ENCODE data around the gene ASIC2. TPM values are rescaled to one million over a fixed set of nuclear protein-coding genes. Genes with fewer than 3 reads are reported as not detected.

The ASIC2 gene
- total RNA-seq, 1 experiment from 2014 or later: 0.74 TPM

DNA sequence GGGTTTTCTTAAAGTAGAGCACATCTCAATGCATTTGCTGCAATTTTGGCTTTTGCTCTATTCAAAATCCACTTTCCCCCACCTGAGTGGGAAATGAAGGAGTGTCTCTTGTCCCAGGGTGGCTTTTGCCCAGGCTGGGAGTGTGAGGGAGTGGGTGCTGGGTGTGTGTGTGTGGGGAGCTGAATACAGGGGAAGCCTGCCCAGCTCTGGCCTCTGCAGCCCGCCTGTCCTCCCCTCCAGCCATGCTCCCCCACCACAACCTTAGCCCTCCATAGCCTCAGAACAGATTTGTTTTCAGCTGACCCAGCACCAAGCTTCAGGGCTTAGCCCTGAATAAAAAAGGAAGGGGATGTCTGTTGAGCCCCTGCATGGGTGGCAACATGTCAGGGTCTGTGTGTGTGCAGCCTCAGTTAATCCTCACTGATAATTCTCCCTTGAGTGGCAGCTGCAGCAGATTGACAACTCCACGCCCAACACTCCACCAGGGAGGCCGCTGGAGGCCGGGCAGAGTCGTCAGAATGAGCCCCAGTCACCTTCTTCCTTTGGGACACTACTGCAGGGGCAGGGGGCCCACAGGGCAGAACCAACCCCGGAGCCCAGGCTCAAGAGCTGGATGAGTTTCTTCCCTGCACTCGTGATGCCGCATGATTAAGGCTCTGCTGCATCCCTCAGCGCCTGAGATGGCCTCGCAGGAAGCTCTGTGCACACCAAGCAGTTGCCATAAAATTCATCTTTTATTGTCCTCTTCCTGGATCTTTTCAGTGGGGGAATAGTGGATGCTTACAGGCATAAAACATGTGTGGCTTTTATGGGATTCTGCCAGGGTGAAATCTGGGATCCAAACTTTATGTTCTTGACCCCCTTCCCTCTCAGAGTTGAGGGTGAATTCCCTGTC lies 246.5 kb downstream of the ASIC2 start:
- H3T11ph ChIP-seq (ENCODE audit: low read length): no peak overlapping the region
- no peak overlapping the region for H3K18ac ChIP-seq (ENCODE audit: insufficient read length, low read depth, low read length)
- TF ChIP-seq CTCF (conservative IDR thresholded peaks at IDR 0.05): no peak
- no peaks in the 10 kb centered on the region for H3K23me2 ChIP-seq (ENCODE audit: insufficient read length, low read depth, low read length, poor library complexity, severe bottlenecking)
- H3K79me2 ChIP-seq (ENCODE audit: insufficient read depth, low read length): no peaks in the 10 kb centered on the region
- H3K4me2 ChIP-seq (ENCODE audit: insufficient read depth, insufficient read length, low read length): no peak overlapping the region
- no peak overlapping the region for H3K9ac ChIP-seq (ENCODE audit: extremely low read depth, insufficient read length, low read length)
- H3K23ac ChIP-seq (ENCODE audit: insufficient read length, low read depth, low read length): no peak overlapping the region
- peak overlapping the region; percentile 57; the same call in 1 of the 2 replicates for H3K14ac ChIP-seq (ENCODE audit: insufficient read depth, low read length)
- H2AK5ac ChIP-seq (ENCODE audit: insufficient read length, low read length): no peak overlapping the region
- Mint-ChIP-seq H3K27me3 (ENCODE audit: low read depth) (peaks cover 22% of the 10 kb centered on the region), H3K27ac (no peak overlapping the region), H3K4me3 (no peak overlapping the region), H3K9me3 (no peaks in the 10 kb centered on the region), H3K4me1 (no peaks in the 10 kb centered on the region), H3K36me3 (ENCODE audit: insufficient read depth in 1 of 3, low read depth in 3 of 3) (no peaks in the 10 kb centered on the region)
- no peak overlapping the region for H4K8ac ChIP-seq (replicated peaks; ENCODE audit: insufficient read length, low read depth, low read length)
- H3K9me3 ChIP-seq (ENCODE audit: control insufficient read depth, low read depth, low read length): no peaks in the 10 kb centered on the region
- H2BK12ac ChIP-seq (ENCODE audit: insufficient read length, low read depth, low read length): no peak overlapping the region
- no peak overlapping the region for H4K5ac ChIP-seq (ENCODE audit: insufficient read length, low read depth, low read length)
- H3K4me1 ChIP-seq (ENCODE audit: insufficient read depth, low read length): no peaks in the 10 kb centered on the region
- no peak overlapping the region for H2BK20ac ChIP-seq (ENCODE audit: low read depth, low read length, poor library complexity, severe bottlenecking)
- H4K91ac ChIP-seq (ENCODE audit: insufficient read length, low read depth, low read length): no peak overlapping the region
- H2BK15ac ChIP-seq (ENCODE audit: low read depth, low read length): no peak overlapping the region
- H2BK5ac ChIP-seq (ENCODE audit: insufficient read length, low read length): no peak overlapping the region
- H3K27ac ChIP-seq (ENCODE audit: insufficient read length, low read depth, low read length): no peak overlapping the region
- WGBS (ENCODE audit: extremely low coverage, insufficient read length, low lambda C conversion rate): no CpG with 5 or more reads among the region's 10 CpGs
- no peak for DNase-seq
- H4K20me1 ChIP-seq (ENCODE audit: control insufficient read depth, insufficient read depth, insufficient read length): no peaks in the 10 kb centered on the region
- no peak overlapping the region for H3K56ac ChIP-seq (ENCODE audit: insufficient read length, low read depth, low read length)
- H2AFZ ChIP-seq (ENCODE audit: low read length): no peak overlapping the region
- no peaks in the 10 kb centered on the region for H3K79me1 ChIP-seq (ENCODE audit: insufficient read depth, low read depth, low read length, poor library complexity, severe bottlenecking)
- no peak overlapping the region for H3K4ac ChIP-seq (ENCODE audit: low read depth, low read length)
- H3K27me3 ChIP-seq (ENCODE audit: insufficient read depth, low read length): no peaks in the 10 kb centered on the region
- H2BK120ac ChIP-seq (ENCODE audit: low read depth, low read length, poor library complexity, severe bottlenecking): no peak overlapping the region

Measured in H9 (cell line).